HEK293T (cell line): ENCODE results near the gene NECTIN1.
A peak's percentile ranks its signal among the peaks of the same experiment; 100 is the strongest.

Experiments
- CTCF ChIA-PET: fragments of 350-600 bp; formaldehyde crosslinking; extraction: SDS; loops from one replicate; lab custom pipeline; 2021; ENCODE audit warnings: antibody characterized with exemption, inconsistent platforms; lab: Yijun Ruan, JAX
- POLR2A ChIA-PET: fragments of 350-600 bp; formaldehyde crosslinking; extraction: SDS; loops from one replicate; lab custom pipeline; 2020; ENCODE audit warnings: antibody characterized with exemption, inconsistent platforms; lab: Yijun Ruan, JAX
- DNase-seq: peaks from one replicate; pipeline ENCODE4 v3.0.0; 2012; ENCODE audit warnings: mixed read lengths; ENCODE audit errors: extremely low spot score
- ARNT ChIP-seq: fragments of 450-650 bp; IDR thresholded peaks from 2 replicates; pipeline ENCODE4 v1.6.1; 2017; ENCODE audit warnings: mild to moderate bottlenecking
- BHLHE40 ChIP-seq: fragments of 450-650 bp; IDR thresholded peaks from 2 replicates; pipeline ENCODE4 v1.6.1; 2016; ENCODE audit warnings: mild to moderate bottlenecking, moderate library complexity, borderline replicate concordance
- CTBP1 ChIP-seq: fragments of 450-650 bp; IDR thresholded peaks from 2 replicates; pipeline ENCODE4 v1.6.1; 2016; ENCODE audit warnings: borderline replicate concordance
- ELF4 ChIP-seq: fragments of 450-650 bp; IDR thresholded peaks from 2 replicates; pipeline ENCODE4 v1.6.1; 2017; ENCODE audit warnings: antibody characterized with exemption
- FOXA1 ChIP-seq: fragments of 450-650 bp; IDR thresholded peaks from 2 replicates; pipeline ENCODE4 v1.6.1; 2016; ENCODE audit warnings: mild to moderate bottlenecking
- FOXK2 ChIP-seq: fragments of 450-650 bp; IDR thresholded peaks from 2 replicates; pipeline ENCODE4 v1.6.1; 2016; ENCODE audit warnings: mild to moderate bottlenecking
- FOXM1 ChIP-seq: fragments of 450-650 bp; IDR thresholded peaks from 2 replicates; pipeline ENCODE4 v1.6.1; 2017; ENCODE audit warnings: mild to moderate bottlenecking, borderline replicate concordance
- HDGF ChIP-seq: fragments of 450-650 bp; IDR thresholded peaks from 2 replicates; pipeline ENCODE4 v1.6.1; 2017; ENCODE audit warnings: antibody characterized with exemption, borderline replicate concordance
- L3MBTL2 ChIP-seq: fragments of 450-650 bp; conservative IDR thresholded peaks from 2 replicates; pipeline ENCODE4 v1.6.1; 2016; ENCODE audit warnings: mild to moderate bottlenecking
- LEF1 ChIP-seq: fragments of 450-650 bp; IDR thresholded peaks from 2 replicates; pipeline ENCODE4 v1.6.1; 2017; ENCODE audit warnings: mild to moderate bottlenecking, borderline replicate concordance
- NFRKB ChIP-seq: fragments of 450-650 bp; IDR thresholded peaks from 2 replicates; pipeline ENCODE4 v1.6.1; 2016; ENCODE audit warnings: mild to moderate bottlenecking, moderate library complexity
- SP1 ChIP-seq: fragments of 450-650 bp; IDR thresholded peaks from 2 replicates; pipeline ENCODE4 v1.6.1; 2017
- SUZ12 ChIP-seq: fragments of 450-650 bp; IDR thresholded peaks from 2 replicates; pipeline ENCODE4 v1.6.1; 2016; ENCODE audit warnings: mild to moderate bottlenecking
- TARDBP ChIP-seq: fragments of 450-650 bp; IDR thresholded peaks from 2 replicates; pipeline ENCODE4 v1.6.1; 2016
- ZNF384 ChIP-seq: fragments of 450-650 bp; IDR thresholded peaks from 2 replicates; pipeline ENCODE4 v1.6.1; 2016
- TF ChIP-seq, protein P1 (sequence below): fragments of 450-650 bp; IDR thresholded peaks from 2 replicates; pipeline ENCODE4 v1.6.1; 2016

The NECTIN1 gene, protein sequence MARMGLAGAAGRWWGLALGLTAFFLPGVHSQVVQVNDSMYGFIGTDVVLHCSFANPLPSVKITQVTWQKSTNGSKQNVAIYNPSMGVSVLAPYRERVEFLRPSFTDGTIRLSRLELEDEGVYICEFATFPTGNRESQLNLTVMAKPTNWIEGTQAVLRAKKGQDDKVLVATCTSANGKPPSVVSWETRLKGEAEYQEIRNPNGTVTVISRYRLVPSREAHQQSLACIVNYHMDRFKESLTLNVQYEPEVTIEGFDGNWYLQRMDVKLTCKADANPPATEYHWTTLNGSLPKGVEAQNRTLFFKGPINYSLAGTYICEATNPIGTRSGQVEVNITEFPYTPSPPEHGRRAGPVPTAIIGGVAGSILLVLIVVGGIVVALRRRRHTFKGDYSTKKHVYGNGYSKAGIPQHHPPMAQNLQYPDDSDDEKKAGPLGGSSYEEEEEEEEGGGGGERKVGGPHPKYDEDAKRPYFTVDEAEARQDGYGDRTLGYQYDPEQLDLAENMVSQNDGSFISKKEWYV

GRCh38 chr11:119728651-119729580 is at the start of gene NECTIN1:
TSS of gene NECTIN1 (minus strand) at chr11:119729200. CDS start at chr11:119728553, 647 bp downstream.
- ChIA-PET POLR2A (interaction anchor here (1.0 kb wide), 2 partner anchors 54 to 168 kb away, joined by 3 read pairs; no protein-coding TSS in a partner anchor), CTCF (interaction anchor here (0.7 to 1.7 kb wide), 10 partner anchors 8 to 380 kb away, joined by 3 to 8 read pairs (median 4); no protein-coding TSS in a partner anchor)
- peak; percentile 87 for DNase-seq
- TF ChIP-seq ARNT (peak; percentile 35; the same call in 1 of the 2 replicates), FOXM1 (0 out of 2 replicates have a peak, but pooled peaks have one; percentile 7), NFRKB (no peak)

DNA sequence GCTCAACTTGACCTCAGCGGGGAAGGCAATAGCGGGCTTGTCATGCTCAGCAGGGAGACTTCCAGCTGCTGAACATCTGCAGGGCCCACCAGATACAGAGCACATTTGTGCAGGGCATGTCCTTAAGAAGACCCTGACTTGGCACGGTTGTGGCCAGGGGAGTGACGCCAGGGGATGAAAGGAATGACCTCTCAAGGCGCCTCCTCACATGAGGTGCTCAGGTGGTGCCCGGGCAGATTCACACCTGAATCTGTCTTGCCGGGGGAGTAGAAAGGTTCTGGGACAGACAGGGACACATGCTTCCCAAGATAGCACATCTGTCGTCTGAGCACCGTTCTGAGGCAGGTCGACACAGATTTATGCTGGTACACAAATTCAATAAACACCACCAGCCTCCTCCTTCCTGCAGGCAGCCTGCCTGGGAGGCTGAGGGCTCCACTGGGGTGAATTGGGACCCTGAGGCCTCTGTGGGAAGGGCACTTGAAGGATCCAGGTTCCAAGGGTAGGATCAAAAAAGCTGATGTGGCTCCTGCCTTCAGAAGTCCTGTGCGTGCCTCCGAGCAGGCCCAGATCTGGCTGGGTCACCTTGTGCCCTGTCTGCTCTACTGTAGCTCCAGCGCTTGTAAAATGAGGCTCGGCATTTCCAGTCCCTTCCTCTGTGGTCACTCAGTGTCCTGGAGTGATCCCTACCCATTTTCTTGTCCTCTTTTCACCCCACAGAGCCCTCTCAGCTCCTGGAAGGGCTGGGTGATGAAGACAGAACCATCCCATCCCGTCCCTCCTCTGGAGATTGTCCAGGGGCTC is 49.6 kb upstream of the NECTIN1 start:
- POLR2A ChIA-PET = interaction anchor here (0.9 kb wide), 1 partner anchor 13 kb away, joined by 4 read pairs; no protein-coding TSS in a partner anchor
- TF ChIP-seq ARNT (no peak), LEF1 (no peak), FOXM1 (no peak), FOXK2 (no peak), TARDBP (no peak), FOXA1 (no peak), ELF4 (no peak), ZNF384 (no peak), BHLHE40 (no peak), SUZ12 (no peak), NFRKB (no peak), L3MBTL2 (no peak), CTBP1 (no peak)
- TF ChIP-seq, protein P1, sequence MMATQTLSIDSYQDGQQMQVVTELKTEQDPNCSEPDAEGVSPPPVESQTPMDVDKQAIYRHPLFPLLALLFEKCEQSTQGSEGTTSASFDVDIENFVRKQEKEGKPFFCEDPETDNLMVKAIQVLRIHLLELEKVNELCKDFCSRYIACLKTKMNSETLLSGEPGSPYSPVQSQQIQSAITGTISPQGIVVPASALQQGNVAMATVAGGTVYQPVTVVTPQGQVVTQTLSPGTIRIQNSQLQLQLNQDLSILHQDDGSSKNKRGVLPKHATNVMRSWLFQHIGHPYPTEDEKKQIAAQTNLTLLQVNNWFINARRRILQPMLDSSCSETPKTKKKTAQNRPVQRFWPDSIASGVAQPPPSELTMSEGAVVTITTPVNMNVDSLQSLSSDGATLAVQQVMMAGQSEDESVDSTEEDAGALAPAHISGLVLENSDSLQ = no peak
- CTCF ChIA-PET = interaction anchor here (0.6 kb wide), 1 partner anchor 482 kb away, joined by 3 read pairs; no protein-coding TSS in a partner anchor
- no peak for DNase-seq

GRCh38 chr11:119777940-119778339 is 48.9 kb upstream of the NECTIN1 start:
- no peak for DNase-seq
- ChIA-PET CTCF (no interaction called here), POLR2A (no interaction called here)
- TF ChIP-seq ZNF384 = no peak
- TF ChIP-seq FOXA1 = no peak
- no peak for TF ChIP-seq L3MBTL2
- no peak for TF ChIP-seq FOXM1
- TF ChIP-seq ELF4 = no peak
- no peak for TF ChIP-seq SUZ12
- no peak for TF ChIP-seq HDGF
- TF ChIP-seq FOXK2 = no peak

- TF ChIP-seq ARNT = no peak
- no peak for TF ChIP-seq NFRKB
- TF ChIP-seq FOXK2 = no peak
- TF ChIP-seq SP1 = no peak
- no peak for TF ChIP-seq L3MBTL2
- TF ChIP-seq TARDBP = no peak
- no peak for TF ChIP-seq ELF4
- TF ChIP-seq CTBP1 = no peak
- TF ChIP-seq SUZ12 = no peak
- TF ChIP-seq FOXM1 = no peak
- TF ChIP-seq, protein P1 = no peak
- TF ChIP-seq HDGF = no peak
- no peak for TF ChIP-seq LEF1
- POLR2A ChIA-PET = no interaction called here
- CTCF ChIA-PET = no interaction called here
- DNase-seq = no peak
These were observed 47.7 kb upstream of the NECTIN1 start for GRCh38 chr11:119776651-119777050.

GRCh38 chr11:119776031-119776636 is 47.1 kb upstream of the NECTIN1 start:
- CTCF ChIA-PET = no interaction called here
- DNase-seq = no peak
- POLR2A ChIA-PET = interaction anchor here (0.6 kb wide), 1 partner anchor 11 kb away, joined by 3 read pairs; no protein-coding TSS in a partner anchor
- TF ChIP-seq TARDBP = no peak
- TF ChIP-seq BHLHE40 = no peak
- no peak for TF ChIP-seq ZNF384
- TF ChIP-seq, protein P1 = no peak
- no peak for TF ChIP-seq L3MBTL2
- no peak for TF ChIP-seq NFRKB
- no peak for TF ChIP-seq SUZ12
- no peak for TF ChIP-seq FOXK2
